HUDEP-2 (cell line): Measurements from ENCODE around the gene SCAF1.

Source experiments
- DNase-seq, 76 experiments: peaks; one replicate each; lab custom pipeline; 2025; ENCODE audit not compliant: unreplicated experiment in 76 of 76; lab: John Stamatoyannopoulos, UW

SCAF1 gene

GRCh38 chr19:49662011-49662410 is 20.0 kb downstream of the SCAF1 start:
- no peak for DNase-seq

- no peak for DNase-seq
Measured at GRCh38 chr19:49663224-49663623, 21.2 kb downstream of the SCAF1 start.

GRCh38 chr19:49664171-49665035 is 22.4 kb downstream of the SCAF1 start:
- DNase-seq, result peak in 70 of 76 experiments; percentile 19 to 96 (median 82)

GRCh38 chr19:49665036-49665350 is 23.0 kb downstream of the SCAF1 start:
- DNase-seq, result peak in 3 of 76 experiments; percentile 35 to 61 (median 52)

- DNase-seq, result peak in 75 of 76 experiments; percentile 52 to 100 (median 99)
Measured at GRCh38 chr19:49665351-49666119, 23.5 kb downstream of the SCAF1 start, which contains the start of the genes BCL2L12 and IRF3. TSS of gene BCL2L12 (plus strand) at chr19:49665933. CDS start at chr19:49666693, 760 bp downstream. TSS of gene IRF3 (minus strand) at chr19:49665857. CDS start at chr19:49664838, 1,019 bp downstream.

- peak in 2 of 76 experiments; percentile 64 to 65 for DNase-seq
Measured at GRCh38 chr19:49666120-49666444, 24.1 kb downstream of the SCAF1 start.

- no peak for DNase-seq
Measured at GRCh38 chr19:49667473-49667872, 25.5 kb downstream of the SCAF1 start.

GRCh38 chr19:49669516-49669915 is 27.5 kb downstream of the SCAF1 start:
- DNase-seq, result peak in 3 of 76 experiments; percentile 11 to 31 (median 23)

- peak in 61 of 76 experiments; percentile 15 to 83 (median 59) for DNase-seq
Measured at GRCh38 chr19:49672131-49672919, 30.3 kb downstream of the SCAF1 start.

GRCh38 chr19:49676136-49676783 is 34.3 kb downstream of the SCAF1 start:
- peak in 68 of 76 experiments; percentile 60 to 100 (median 91) for DNase-seq

GRCh38 chr19:49676784-49677230 is 34.8 kb downstream of the SCAF1 start:
- peak; percentile 99 to 100 (median 100) for DNase-seq

- DNase-seq, result peak in 41 of 76 experiments; percentile 27 to 78 (median 53)
Measured at GRCh38 chr19:49677231-49677900, 35.4 kb downstream of the SCAF1 start, which contains the start of gene PRMT1. TSS of gene PRMT1 (plus strand) at chr19:49677271. CDS start at chr19:49677281, 10 bp downstream.

- peak in 64 of 76 experiments; percentile 9 to 83 (median 66) for DNase-seq
Measured at GRCh38 chr19:49677901-49678674, 36.1 kb downstream of the SCAF1 start.

- no peak for DNase-seq
Measured at GRCh38 chr19:49678985-49679770, 37.2 kb downstream of the SCAF1 start.

GRCh38 chr19:49679771-49680413 is 37.9 kb downstream of the SCAF1 start:
- no peak for DNase-seq

- peak in 72 of 76 experiments; percentile 57 to 97 (median 88) for DNase-seq
Measured at GRCh38 chr19:49680421-49681351, 38.7 kb downstream of the SCAF1 start.
